Pancreas (tissue), 10 donors: ENCODE results near the gene TMTC2. TPM values are rescaled to one million over a fixed set of nuclear protein-coding genes. Genes with fewer than 3 reads are reported as not detected.
"Not testable (repeated sequence)": the region's sequence is repeated elsewhere in the genome, so short reads cannot be mapped to it uniquely, and the experiment has no call there.

Source experiments
- ATAC-seq, 4 donors: fragments of 200-7000 bp; cut with Tn5 transposase; one replicate each; pipeline versions ENCODE4 v1.8.0 to v1.9.1; 2020; ENCODE audit warnings: mild to moderate bottlenecking in 4 of 4, moderate library complexity in 4 of 4
- DNase-seq, 6 donors: peaks; one replicate each; pipeline ENCODE4 v3.0.0-alpha.2; 2020
- FAIRE-seq: peaks from 2 replicates; lab custom pipeline; 2012; peaks lifted over from hg19 to GRCh38; lab: Jason Lieb, UNC
- H3K27ac ChIP-seq, 4 donors: fragments of 200-600 bp; sonication (generic); 1 replicate in 3 of 4; 2 replicates in 1 of 4; pipeline versions ENCODE4 v1.5.0 to v1.8.0; 2020
- H3K27me3 ChIP-seq, 4 donors: fragments of 200-600 bp; one replicate each; pipeline ENCODE4 v1.8.0; 2021
- H3K36me3 ChIP-seq, 3 donors: fragments of 200-600 bp; sonication (generic) in 1 of 3; one replicate each; pipeline versions ENCODE4 v1.5.0 to v1.8.0; 2020 to 2021
- H3K4me1 ChIP-seq, 3 donors: fragments of 200-600 bp; one replicate each; pipeline ENCODE4 v1.8.0; 2021
- H3K4me3 ChIP-seq, 4 donors: fragments of 200-600 bp; sonication (generic) in 2 of 4; one replicate each; pipeline versions ENCODE4 v1.5.0 to v1.8.0; 2020 to 2021
- H3K9me3 ChIP-seq, 4 donors: fragments of 200-600 bp; one replicate each; pipeline ENCODE4 v1.8.0; 2021
- CTCF ChIP-seq, 4 donors: fragments of 200-600 bp; sonication (generic) in 3 of 4; IDR thresholded peaks; one replicate each; pipeline versions ENCODE4 v1.5.0 to v1.8.0; 2021; ENCODE audit warnings: antibody characterized with exemption in 4 of 4
- WGBS, 2 donors: extraction: QIAGEN DNeasy Blood & Tissue Kit; methylation state at CpG; one replicate each; pipeline ENCODE4 v1.1.7; 2013; 5-methylcytosine and 5-hydroxymethylcytosine counted together
- intact Hi-C, 3 donors: fragments of 100-400 bp; cut with DNase I; formaldehyde crosslinking; loops; one replicate each; pipeline versions ENCODE4 v1.11.1 to v1.14.2; 2022
- polyA plus RNA-seq, 2 donors: library from polyadenylated mRNA; stranded (reverse); fragments of 200-250 nt; gene quantifications; one replicate each; pipeline ENCODE4 v1.2.3, GENCODE V29; 2013
- total RNA-seq, 6 donors: library from RNA; stranded (reverse); fragmentation: NEBNext Ultra II Directional in 4 of 6; extraction: Animal tissue kit (Norgen Biotek cat#: 25700) in 4 of 6; gene quantifications; one replicate each; pipeline versions ENCODE4 v1.2.1 to v1.2.4, GENCODE V29; 2021 to 2023
- donor health status: healthy with polysubstance abuse.
- donor health status: DM: no; HTN: no; CAD: no; lungs with moderate emphysema.
- donor health status: DM: no; HTN: no; CAD: no.
- donor health status: control.
- donor health status: control.
- donor health status: Bipolar disorder and iron deficiency.
- donor health status: DM: yes; HTN: yes; CAD: no.
- donor health status: DM: no; HTN: no; CAD: no.
- donor health status: DM: no; HTN: no; CAD: no.
- donor health status: DM: yes; HTN: yes; CAD: no.

The TMTC2 gene
- total and polyA plus RNA-seq, 8 donors = 5.3 to 14.4 (median 6.4) TPM

- ATAC-seq (no peak), FAIRE-seq (no peak)
Observed at GRCh38 chr12:82800185-82800584, 113.5 kb downstream of the TMTC2 start.

GRCh38 chr12:82801951-82802610 is 115.4 kb downstream of the TMTC2 start:
- no peak for FAIRE-seq
- Histone ChIP-seq H3K4me3 (no peak overlapping the region), H3K27me3 (no peaks in the 10 kb centered on the region), H3K4me1 (peaks cover 0 to 10% (median 9%) of the 10 kb centered on the region in 3 donors), H3K9me3 (no peaks in the 10 kb centered on the region), H3K36me3 (no peaks in the 10 kb centered on the region), H3K27ac (no peak overlapping the region)
- peak in 2 of 6 donors; percentile 23 to 57 for DNase-seq
- ATAC-seq = no peak
- intact Hi-C loops = no loop called here
- 98% methylated on average over 26 to 27 of the region's 27 CpGs for WGBS, 2 donors
- TF ChIP-seq CTCF (IDR thresholded peaks at IDR 0.05) = no peak

More at GRCh38 chr12:82800185-82800584, 113.5 kb downstream of the TMTC2 start:
- no peak for TF ChIP-seq CTCF (IDR thresholded peaks at IDR 0.05)
- Histone ChIP-seq H3K27me3 (no peaks in the 10 kb centered on the region), H3K36me3 (no peaks in the 10 kb centered on the region), H3K4me1 (peaks cover 0 to 9% (median 9%) of the 10 kb centered on the region in 3 donors), H3K4me3 (no peak overlapping the region), H3K9me3 (no peaks in the 10 kb centered on the region), H3K27ac (no peak overlapping the region)
- no peak for DNase-seq
- WGBS, 2 donors = 91 to 94% methylated on average over 2 of the region's 2 CpGs
- intact Hi-C loops = no loop called here

- peaks cover 0 to 10% (median 9%) of the 10 kb centered on the region in 3 donors for H3K4me1 ChIP-seq
- 85 to 89% methylated on average over 3 of the region's 3 CpGs for WGBS, 2 donors
- no peak for ATAC-seq
Observed at GRCh38 chr12:82803201-82803600, 116.5 kb downstream of the TMTC2 start.

GRCh38 chr12:82804601-82805000 is 117.9 kb downstream of the TMTC2 start:
- intact Hi-C loops = no loop called here
- ATAC-seq (peak in 2 of 4 donors; percentile 25 to 42), FAIRE-seq (no peak), DNase-seq (no peak)
- Histone ChIP-seq H3K4me3 (no peak overlapping the region), H3K9me3 (no peaks in the 10 kb centered on the region), H3K27me3 (no peaks in the 10 kb centered on the region), H3K4me1 (peaks cover 0 to 10% (median 9%) of the 10 kb centered on the region in 3 donors), H3K36me3 (no peaks in the 10 kb centered on the region), H3K27ac (peak overlapping the region in 2 of 4 donors; percentile 26 to 34)
- WGBS, 2 donors = 78 to 79% methylated on average over 2 of the region's 2 CpGs
- TF ChIP-seq CTCF (IDR thresholded peaks at IDR 0.05) = no peak

More at GRCh38 chr12:82803201-82803600, 116.5 kb downstream of the TMTC2 start:
- H3K9me3 ChIP-seq = no peaks in the 10 kb centered on the region
- H3K27me3 ChIP-seq = no peaks in the 10 kb centered on the region
- intact Hi-C loops = no loop called here
- no peak for DNase-seq
- no peak for FAIRE-seq
- no peak overlapping the region for H3K4me3 ChIP-seq
- no peaks in the 10 kb centered on the region for H3K36me3 ChIP-seq
- no peak overlapping the region for H3K27ac ChIP-seq
- TF ChIP-seq CTCF (IDR thresholded peaks at IDR 0.05) = no peak

- H3K27ac ChIP-seq = peak overlapping the region in 2 of 4 donors; percentile 26 to 34
- intact Hi-C loops = not testable (repeated sequence)
Observed at GRCh38 chr12:82805004-82805403, 118.3 kb downstream of the TMTC2 start.

More at GRCh38 chr12:82805004-82805403, 118.3 kb downstream of the TMTC2 start:
- peak; percentile 50 to 64 (median 58) for ATAC-seq
- not testable (repeated sequence) for H3K27me3 ChIP-seq, DNase-seq, H3K9me3 ChIP-seq, H3K4me3 ChIP-seq, H3K36me3 ChIP-seq, FAIRE-seq
- peaks cover 0 to 10% (median 9%) of the 10 kb centered on the region in 3 donors for H3K4me1 ChIP-seq
- WGBS, 2 donors = 63 to 68% methylated on average over 2 of the region's 2 CpGs
